ENCODE data around the gene SPAG16.

SPAG16 gene

GRCh38 chr2:213885485-213885884 is 601.2 kb downstream of the SPAG16 start:
- no peak for TF ChIP-seq ISL1 (CRISPR knock-in tag; IDR thresholded peaks at IDR 0.05)
- no peak for ATAC-seq

- no peak for ATAC-seq
- TF ChIP-seq PPARA (CRISPR knock-in tag; IDR thresholded peaks at IDR 0.05; ENCODE audit: borderline replicate concordance) (no peak), ZC3H10 (CRISPR knock-in tag; IDR thresholded peaks at IDR 0.05) (no peak), TOX (CRISPR knock-in tag; IDR thresholded peaks at IDR 0.05; ENCODE audit: borderline replicate concordance) (no peak), GLIS3 (CRISPR knock-in tag; IDR thresholded peaks at IDR 0.05) (no peak), BACH2 (CRISPR knock-in tag; IDR thresholded peaks at IDR 0.05; ENCODE audit: borderline replicate concordance) (no peak), ARNTL (CRISPR knock-in tag; IDR thresholded peaks at IDR 0.05; ENCODE audit: borderline replicate concordance, low read depth) (no peak), ESRRG (CRISPR knock-in tag; IDR thresholded peaks at IDR 0.05) (no peak), CREB5 (CRISPR knock-in tag; IDR thresholded peaks at IDR 0.05; ENCODE audit: low read depth) (no peak), TSHZ2 (CRISPR knock-in tag; IDR thresholded peaks at IDR 0.05) (no peak), ZFP30 (CRISPR knock-in tag; IDR thresholded peaks at IDR 0.05) (no peak), TCF4 (CRISPR knock-in tag; IDR thresholded peaks at IDR 0.05; ENCODE audit: borderline replicate concordance) (no peak), CSRNP3 (CRISPR knock-in tag; IDR thresholded peaks at IDR 0.05) (no peak), CSDC2 (CRISPR knock-in tag; IDR thresholded peaks at IDR 0.05) (no peak), ZNF8 (CRISPR knock-in tag; IDR thresholded peaks at IDR 0.05) (no peak), OSR1 (CRISPR knock-in tag; IDR thresholded peaks at IDR 0.05) (no peak)
These were observed 630.2 kb downstream of the SPAG16 start for GRCh38 chr2:213914510-213914909.

- no peak for ATAC-seq
- no peak for TF ChIP-seq ARNTL (CRISPR knock-in tag; IDR thresholded peaks at IDR 0.05; ENCODE audit: borderline replicate concordance, low read depth)
- no peak for TF ChIP-seq SNAI2 (CRISPR knock-in tag; IDR thresholded peaks at IDR 0.05)
- TF ChIP-seq PPARA (CRISPR knock-in tag; IDR thresholded peaks at IDR 0.05; ENCODE audit: borderline replicate concordance): no peak
- no peak for TF ChIP-seq ZNF8 (CRISPR knock-in tag; IDR thresholded peaks at IDR 0.05)
- no peak for TF ChIP-seq ZNF565 (CRISPR knock-in tag; conservative IDR thresholded peaks at IDR 0.05; ENCODE audit: low read depth)
- TF ChIP-seq ZFP30 (CRISPR knock-in tag; IDR thresholded peaks at IDR 0.05): no peak
- no peak for TF ChIP-seq ZC3H10 (CRISPR knock-in tag; IDR thresholded peaks at IDR 0.05)
- TF ChIP-seq ZFP3 (CRISPR knock-in tag; IDR thresholded peaks at IDR 0.05): no peak
- no peak for TF ChIP-seq TCF4 (CRISPR knock-in tag; IDR thresholded peaks at IDR 0.05; ENCODE audit: borderline replicate concordance)
- TF ChIP-seq PATZ1 (CRISPR knock-in tag; IDR thresholded peaks at IDR 0.05; ENCODE audit: borderline replicate concordance): no peak
- TF ChIP-seq CSDC2 (CRISPR knock-in tag; IDR thresholded peaks at IDR 0.05): no peak
- TF ChIP-seq TOX (CRISPR knock-in tag; IDR thresholded peaks at IDR 0.05; ENCODE audit: borderline replicate concordance): no peak
- TF ChIP-seq CREB5 (CRISPR knock-in tag; IDR thresholded peaks at IDR 0.05; ENCODE audit: low read depth): no peak
- TF ChIP-seq POU6F1 (CRISPR knock-in tag; IDR thresholded peaks at IDR 0.05; ENCODE audit: borderline replicate concordance, low read depth): no peak
- TF ChIP-seq TSHZ2 (CRISPR knock-in tag; IDR thresholded peaks at IDR 0.05): no peak
- TF ChIP-seq ISL1 (CRISPR knock-in tag; IDR thresholded peaks at IDR 0.05): no peak
- TF ChIP-seq BACH2 (CRISPR knock-in tag; IDR thresholded peaks at IDR 0.05; ENCODE audit: borderline replicate concordance): no peak
- TF ChIP-seq RARB (CRISPR knock-in tag; IDR thresholded peaks at IDR 0.05): no peak
- TF ChIP-seq GLIS3 (CRISPR knock-in tag; IDR thresholded peaks at IDR 0.05): no peak
These were observed 635.8 kb downstream of the SPAG16 start for GRCh38 chr2:213920014-213920413.
